ENCODE data around the gene INSIG1. TPM values are rescaled to one million over a fixed set of nuclear protein-coding genes. Genes with fewer than 3 reads are reported as not detected.

Gene INSIG1
- total RNA-seq, 1 donor from 2014 or later = 36.6 TPM

DNA sequence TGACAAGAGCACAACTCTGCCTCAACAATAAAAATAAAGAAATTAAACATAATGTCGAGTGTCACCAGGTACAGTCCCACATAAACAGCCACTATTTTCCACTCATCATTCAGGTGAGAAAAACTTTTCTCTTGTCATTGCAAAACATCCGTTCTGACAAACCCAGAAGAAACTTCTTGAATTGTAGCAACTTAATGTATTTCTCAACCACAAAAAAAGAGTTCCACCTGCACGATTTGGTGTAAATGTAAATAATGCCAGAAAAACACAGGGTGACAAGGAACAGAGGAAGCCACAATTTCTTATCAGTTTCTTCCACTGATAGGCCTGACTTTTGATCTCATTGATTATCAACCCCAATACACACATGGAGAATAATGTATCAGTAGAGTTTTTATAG, 26.8 kb upstream of the INSIG1 start:
- Histone ChIP-seq H3K27me3 (ENCODE audit: control insufficient read depth, insufficient read depth, low read length) (no peaks in the 10 kb centered on the region), H3K36me3 (ENCODE audit: control insufficient read depth, insufficient read depth, low read length) (no peaks in the 10 kb centered on the region), H3K4me3 (ENCODE audit: low read depth, low read length) (no peak overlapping the region)
- TF ChIP-seq, protein P1, sequence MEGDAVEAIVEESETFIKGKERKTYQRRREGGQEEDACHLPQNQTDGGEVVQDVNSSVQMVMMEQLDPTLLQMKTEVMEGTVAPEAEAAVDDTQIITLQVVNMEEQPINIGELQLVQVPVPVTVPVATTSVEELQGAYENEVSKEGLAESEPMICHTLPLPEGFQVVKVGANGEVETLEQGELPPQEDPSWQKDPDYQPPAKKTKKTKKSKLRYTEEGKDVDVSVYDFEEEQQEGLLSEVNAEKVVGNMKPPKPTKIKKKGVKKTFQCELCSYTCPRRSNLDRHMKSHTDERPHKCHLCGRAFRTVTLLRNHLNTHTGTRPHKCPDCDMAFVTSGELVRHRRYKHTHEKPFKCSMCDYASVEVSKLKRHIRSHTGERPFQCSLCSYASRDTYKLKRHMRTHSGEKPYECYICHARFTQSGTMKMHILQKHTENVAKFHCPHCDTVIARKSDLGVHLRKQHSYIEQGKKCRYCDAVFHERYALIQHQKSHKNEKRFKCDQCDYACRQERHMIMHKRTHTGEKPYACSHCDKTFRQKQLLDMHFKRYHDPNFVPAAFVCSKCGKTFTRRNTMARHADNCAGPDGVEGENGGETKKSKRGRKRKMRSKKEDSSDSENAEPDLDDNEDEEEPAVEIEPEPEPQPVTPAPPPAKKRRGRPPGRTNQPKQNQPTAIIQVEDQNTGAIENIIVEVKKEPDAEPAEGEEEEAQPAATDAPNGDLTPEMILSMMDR (IDR thresholded peaks at IDR 0.05; ENCODE audit: insufficient read depth, low read length, severe bottlenecking) = no peak
- FAIRE-seq = no peak
- DNase-seq (ENCODE audit: low read depth) = no peak

DNA sequence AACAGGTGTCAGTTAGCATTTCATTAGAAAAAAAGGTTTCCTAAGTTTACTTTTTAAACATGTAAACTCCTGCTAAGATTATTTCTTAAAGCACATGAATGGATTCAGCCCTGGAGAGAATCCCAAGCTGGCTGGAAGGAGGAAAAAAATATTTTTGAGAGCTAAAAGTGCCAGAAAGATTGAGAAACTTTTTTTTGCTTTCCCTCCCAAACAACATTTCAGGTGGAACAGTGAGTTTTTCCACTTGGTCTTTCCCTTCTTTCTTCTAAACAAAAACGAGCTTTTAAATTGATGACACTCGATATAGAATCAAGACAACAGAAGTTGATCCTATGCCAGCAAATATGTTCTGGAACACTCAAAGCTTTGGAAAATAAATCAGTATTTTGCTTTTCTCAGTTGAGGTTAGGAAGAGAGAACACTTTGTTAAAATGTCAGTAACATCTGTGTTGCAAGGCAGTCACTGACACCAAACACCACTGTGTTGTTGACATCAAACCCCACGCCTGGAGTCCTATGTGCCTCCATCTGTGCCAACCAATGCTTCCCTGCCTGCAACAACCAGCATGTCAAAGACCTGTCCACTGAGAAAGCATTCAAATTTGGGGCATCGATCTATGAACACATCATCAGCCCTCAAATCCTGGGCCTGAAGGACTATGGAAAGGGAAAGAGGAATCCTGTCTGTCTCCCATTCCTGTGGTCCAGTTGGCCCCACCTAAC, 22.9 kb upstream of the INSIG1 start:
- no peak for FAIRE-seq
- H3K4me3 ChIP-seq (ENCODE audit: low read depth, low read length) = no peak overlapping the region
- no peaks in the 10 kb centered on the region for H3K36me3 ChIP-seq (ENCODE audit: control insufficient read depth, insufficient read depth, low read length)
- H3K27me3 ChIP-seq (ENCODE audit: control insufficient read depth, insufficient read depth, low read length) = no peaks in the 10 kb centered on the region
- DNase-seq (ENCODE audit: low read depth) = no peak
- TF ChIP-seq, protein P1 (IDR thresholded peaks at IDR 0.05; ENCODE audit: insufficient read depth, low read length, severe bottlenecking) = no peak

- FAIRE-seq = no peak
Measured at GRCh38 chr7:155276042-155276799, 21.5 kb upstream of the INSIG1 start.

GRCh38 chr7:155276800-155277375, 20.8 kb upstream of the INSIG1 start:
- H3K4me3 ChIP-seq (ENCODE audit: low read depth, low read length) = no peak overlapping the region
- FAIRE-seq (no peak), DNase-seq (ENCODE audit: low read depth) (no peak)
- H3K27me3 ChIP-seq (ENCODE audit: control insufficient read depth, insufficient read depth, low read length) = peaks cover 1% of the 10 kb centered on the region
- no peaks in the 10 kb centered on the region for H3K36me3 ChIP-seq (ENCODE audit: control insufficient read depth, insufficient read depth, low read length)
- TF ChIP-seq, protein P1 (IDR thresholded peaks at IDR 0.05; ENCODE audit: insufficient read depth, low read length, severe bottlenecking) = no peak

More at GRCh38 chr7:155276042-155276799, 21.5 kb upstream of the INSIG1 start:
- DNase-seq (ENCODE audit: low read depth) = no peak
- no peaks in the 10 kb centered on the region for H3K27me3 ChIP-seq (ENCODE audit: control insufficient read depth, insufficient read depth, low read length)
- TF ChIP-seq, protein P1 (IDR thresholded peaks at IDR 0.05; ENCODE audit: insufficient read depth, low read length, severe bottlenecking) = no peak
- no peaks in the 10 kb centered on the region for H3K36me3 ChIP-seq (ENCODE audit: control insufficient read depth, insufficient read depth, low read length)
- no peak overlapping the region for H3K4me3 ChIP-seq (ENCODE audit: low read depth, low read length)

- DNase-seq (ENCODE audit: low read depth) (no peak), FAIRE-seq (no peak)
- Histone ChIP-seq H3K4me3 (ENCODE audit: low read depth, low read length) (no peak overlapping the region), H3K36me3 (ENCODE audit: control insufficient read depth, insufficient read depth, low read length) (no peaks in the 10 kb centered on the region), H3K27me3 (ENCODE audit: control insufficient read depth, insufficient read depth, low read length) (peaks cover 1% of the 10 kb centered on the region)
- TF ChIP-seq, protein P1 (IDR thresholded peaks at IDR 0.05; ENCODE audit: insufficient read depth, low read length, severe bottlenecking) = no peak
Measured at GRCh38 chr7:155277385-155277994, 20.2 kb upstream of the INSIG1 start.

All from bronchial epithelial cell (primary cell).